CD4-positive, alpha-beta memory T cell (primary cell): ENCODE results near the gene LITAF. TPM values are rescaled to one million over a fixed set of nuclear protein-coding genes. Genes with fewer than 3 reads are reported as not detected.

Experiments used
- CTCF ChIA-PET: fragments of 350-600 bp; sonication (Branson Sonifier 250); formaldehyde crosslinking; loops from one replicate; lab custom pipeline; 2021; ENCODE audit warnings: inconsistent platforms; ENCODE audit not compliant: partially characterized antibody; lab: Charles Lee
- POLR2A ChIA-PET: fragments of 350-600 bp; sonication (Branson Sonifier 250); formaldehyde crosslinking; loops from one replicate; lab custom pipeline; 2021; ENCODE audit not compliant: partially characterized antibody; lab: Charles Lee
- DNase-seq, 5 donors: peaks; one replicate each; pipeline versions ENCODE4 v3.0.0 to v3.0.0-alpha.2; 2020 to 2022; ENCODE audit warnings: mixed read lengths in 1 of 5
- H3K27ac ChIP-seq: one replicate; pipeline ENCODE4 v1.7.0; 2013; ENCODE audit warnings: low read depth, low read length
- H3K27me3 ChIP-seq: 2 replicates; pipeline ENCODE4 v1.7.0; 2013; ENCODE audit warnings: mild to moderate bottlenecking, low read length, moderate library complexity; ENCODE audit not compliant: insufficient read depth
- H3K36me3 ChIP-seq: 2 replicates; pipeline ENCODE4 v1.7.0; 2013; ENCODE audit warnings: mild to moderate bottlenecking, low read length, moderate library complexity; ENCODE audit not compliant: insufficient read depth
- H3K4me1 ChIP-seq: 2 replicates; pipeline ENCODE4 v1.7.0; 2013; ENCODE audit warnings: mild to moderate bottlenecking, low read length, moderate library complexity; ENCODE audit not compliant: insufficient read depth
- H3K4me3 ChIP-seq, 2 donors: one replicate each; pipeline ENCODE4 v1.7.0; 2013; ENCODE audit warnings: low read length in 2 of 2, mild to moderate bottlenecking in 1 of 2
- H3K9me3 ChIP-seq, 2 donors: one replicate each; pipeline ENCODE4 v1.7.0; 2013; ENCODE audit warnings: low read length in 2 of 2, control low read depth in 1 of 2; ENCODE audit not compliant: control insufficient read depth in 1 of 2
- H3K27ac Mint-ChIP-seq, 7 donors: one replicate each; pipeline ENCODE4 v1.8.0; 2020 to 2021; ENCODE audit warnings: mixed read lengths in 7 of 7, mild to moderate bottlenecking in 6 of 7, inconsistent platforms in 3 of 7, moderate library complexity in 3 of 7
- H3K27me3 Mint-ChIP-seq, 2 donors: one replicate each; pipeline ENCODE4 v1.8.0; 2020 to 2021; ENCODE audit warnings: mixed read lengths in 2 of 2
- H3K36me3 Mint-ChIP-seq, 2 donors: one replicate each; pipeline ENCODE4 v1.8.0; 2020 to 2021; ENCODE audit warnings: mixed read lengths in 2 of 2, inconsistent platforms in 1 of 2, mild to moderate bottlenecking in 1 of 2
- H3K4me1 Mint-ChIP-seq, 4 donors: one replicate each; pipeline ENCODE4 v1.8.0; 2020 to 2021; ENCODE audit warnings: mixed read lengths in 4 of 4, mild to moderate bottlenecking in 1 of 4
- H3K4me3 Mint-ChIP-seq, 8 donors: one replicate each; pipeline ENCODE4 v1.8.0; 2020 to 2021; ENCODE audit warnings: mixed read lengths in 8 of 8, mild to moderate bottlenecking in 7 of 8, moderate library complexity in 6 of 8, inconsistent platforms in 3 of 8
- H3K9me3 Mint-ChIP-seq, 8 donors: one replicate each; pipeline ENCODE4 v1.8.0; 2020 to 2021; ENCODE audit warnings: mixed read lengths in 8 of 8, mild to moderate bottlenecking in 5 of 8, inconsistent platforms in 3 of 8, moderate library complexity in 1 of 8
- intact Hi-C: fragments of 100-400 bp; cut with micrococcal nuclease; formaldehyde crosslinking; loops from one replicate; pipeline ENCODE4 v1.15.1; 2023
- polyA plus RNA-seq, 2 donors: library from polyadenylated mRNA; unstranded; fragments of 300-500 nt; fragmentation: Illumina TruSeq; gene quantifications; one replicate each; pipeline ENCODE4 v1.2.3, GENCODE V29; 2021
- total RNA-seq, 2 experiments: library from RNA; stranded (reverse); gene quantifications; one replicate each; pipeline ENCODE4 v1.2.3, GENCODE V29; 2021

Gene LITAF
- total and polyA plus RNA-seq, 4 experiments from 2014 or later = 155 to 496 (median 250) TPM

DNA sequence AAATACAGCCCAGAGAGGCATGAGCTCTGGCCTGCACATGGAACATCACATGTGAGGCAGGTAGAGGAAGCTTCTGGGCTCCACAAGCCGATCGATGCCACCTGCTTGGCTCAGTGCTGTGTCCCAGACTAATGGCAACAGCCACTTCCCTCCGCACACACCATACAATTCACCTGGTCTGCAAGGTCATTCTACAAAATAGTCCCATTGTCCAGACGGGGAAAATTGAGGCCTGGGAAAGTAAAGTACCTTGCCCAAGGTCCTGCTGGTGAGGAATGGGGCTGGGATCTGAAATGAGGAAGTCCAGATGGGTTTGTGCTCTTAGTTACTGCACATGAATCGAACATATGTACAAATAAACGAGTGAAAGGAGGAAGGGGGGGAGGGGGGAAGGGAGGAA is 88.0 kb downstream of the LITAF start:
- H3K4me1 ChIP-seq = peaks cover 3% of the 10 kb centered on the region
- no peak overlapping the region for H3K27ac ChIP-seq
- intact Hi-C loops = no loop called here
- CTCF ChIA-PET = no interaction called here
- Mint-ChIP-seq H3K27ac (no peak overlapping the region), H3K4me3 (no peak overlapping the region), H3K9me3 (no peaks in the 10 kb centered on the region), H3K27me3 (no peaks in the 10 kb centered on the region), H3K36me3 (no peaks in the 10 kb centered on the region), H3K4me1 (peaks cover 5 to 27% (median 9%) of the 10 kb centered on the region in 4 donors)
- no peak for DNase-seq
- no peaks in the 10 kb centered on the region for H3K36me3 ChIP-seq
- POLR2A ChIA-PET = no interaction called here
- no peak overlapping the region for H3K4me3 ChIP-seq
- no peaks in the 10 kb centered on the region for H3K27me3 ChIP-seq
- H3K9me3 ChIP-seq = no peaks in the 10 kb centered on the region

DNA sequence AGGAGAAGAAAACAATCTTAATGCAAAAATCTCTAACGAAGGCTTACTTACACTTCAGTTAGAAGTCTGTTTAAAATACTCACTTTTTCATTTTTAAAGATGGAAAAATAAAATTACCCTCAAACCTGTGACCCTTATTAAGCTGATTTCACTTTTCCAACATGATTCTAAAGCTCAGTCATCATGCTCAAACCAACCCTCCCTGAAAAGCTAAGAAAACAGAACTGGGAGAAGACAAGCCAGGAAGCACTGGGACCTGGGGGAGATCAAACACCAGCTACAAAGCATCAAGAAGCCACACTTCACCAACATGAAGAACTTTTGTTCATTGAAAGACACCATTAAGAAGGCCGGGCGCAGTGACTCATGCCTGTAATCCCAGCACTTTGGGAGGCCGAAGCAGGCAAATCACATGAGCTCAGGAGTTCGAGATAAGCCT is 88.8 kb downstream of the LITAF start:
- H3K36me3 ChIP-seq = no peaks in the 10 kb centered on the region
- H3K4me1 Mint-ChIP-seq = peaks cover 5 to 28% (median 10%) of the 10 kb centered on the region in 4 donors
- H3K4me3 ChIP-seq = no peak overlapping the region
- H3K4me3 Mint-ChIP-seq = no peak overlapping the region
- CTCF ChIA-PET = interaction anchor here (0.6 to 1.5 kb wide), 2 partner anchors 101 to 145 kb away, joined by 3 read pairs; no protein-coding TSS in a partner anchor
- H3K27ac ChIP-seq = no peak overlapping the region
- POLR2A ChIA-PET = no interaction called here
- intact Hi-C loops = no loop called here
- H3K27me3 Mint-ChIP-seq = no peaks in the 10 kb centered on the region
- no peaks in the 10 kb centered on the region for H3K36me3 Mint-ChIP-seq
- no peaks in the 10 kb centered on the region for H3K9me3 Mint-ChIP-seq
- H3K27ac Mint-ChIP-seq = peak overlapping the region in 1 of 7 donors; percentile 75
- H3K9me3 ChIP-seq = no peaks in the 10 kb centered on the region
- no peak for DNase-seq
- no peaks in the 10 kb centered on the region for H3K27me3 ChIP-seq
- H3K4me1 ChIP-seq = peaks cover 3% of the 10 kb centered on the region

Other genes starting within 250 kb of the LITAF start
- gene RMI2, start 241.5 kb downstream of the LITAF start, total RNA-seq = 1 to 10 TPM; 1.5 to 1.8 TPM
- gene RMI2, start 241.5 kb downstream of the LITAF start, polyA plus RNA-seq = 1 to 10 TPM; 1.5 to 4.0 TPM
- gene SNN, start 81.5 kb upstream of the LITAF start, total RNA-seq = 10 to 100 TPM; 19.2 to 20.4 TPM
- gene SNN, start 81.5 kb upstream of the LITAF start, polyA plus RNA-seq = 10 to 100 TPM; 16.1 to 16.7 TPM
- gene TXNDC11, start 155.9 kb upstream of the LITAF start, total RNA-seq = 10 to 100 TPM; 51.7 to 59.8 TPM
- 10 to 100 TPM; 54.7 to 62.6 TPM for gene TXNDC11, start 155.9 kb upstream of the LITAF start, polyA plus RNA-seq
- 10 to 100 TPM; 85.0 to 92.1 TPM for gene ZC3H7A, start 210.3 kb upstream of the LITAF start, total RNA-seq
- 10 to 100 TPM; 39.9 to 47.6 TPM for gene ZC3H7A, start 210.3 kb upstream of the LITAF start, polyA plus RNA-seq